Gastroesophageal sphincter (tissue), 3 donors: ENCODE measurements around the gene ONECUT1.

Experiments
- POLR2A ChIP-seq, 2 donors: fragments of 450-650 bp; IDR thresholded peaks; one replicate each; pipeline ENCODE4 v1.6.1; 2017; ENCODE audit warnings: antibody characterized with exemption in 2 of 2, mild to moderate bottlenecking in 2 of 2, moderate library complexity in 1 of 2
- TF ChIP-seq, protein P1 (sequence below), 4 experiments: fragments of 200-600 bp in 2 of 4; fragments of 450-650 bp in 2 of 4; sonication (generic) in 1 of 4; IDR thresholded peaks; one replicate each; pipeline ENCODE4 v1.5.1; 2017 to 2019; ENCODE audit warnings: antibody characterized with exemption in 4 of 4, mild to moderate bottlenecking in 2 of 4, moderate library complexity in 2 of 4

DNA sequence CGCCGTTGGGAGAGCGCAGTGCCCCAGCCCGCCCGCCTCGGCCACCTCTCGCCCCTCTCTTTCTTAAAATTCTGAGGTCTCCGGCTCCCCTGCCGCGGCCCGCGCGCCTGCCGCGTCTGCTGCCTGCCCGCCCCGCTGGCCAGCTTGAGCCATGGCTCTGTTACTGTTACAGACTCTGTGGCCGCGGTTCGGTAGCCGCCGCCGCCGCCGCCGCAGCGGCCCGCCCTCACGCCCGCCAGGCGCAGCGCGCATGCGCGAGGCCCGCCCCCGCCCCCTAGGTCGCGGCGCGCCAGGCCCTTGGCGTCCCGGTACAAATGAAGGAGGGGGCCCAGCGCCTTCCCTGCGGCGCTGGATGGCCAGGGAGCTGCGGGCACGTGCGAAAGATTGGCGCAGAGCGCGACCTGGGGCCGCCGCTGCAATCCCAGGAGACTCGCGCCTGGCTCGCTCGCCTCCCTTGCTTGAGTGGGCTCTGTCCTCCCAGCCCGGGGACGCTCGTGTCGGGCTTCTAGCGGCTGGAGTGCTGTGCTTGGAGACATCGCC, at the start of gene ONECUT1:
- TF ChIP-seq, protein P1, sequence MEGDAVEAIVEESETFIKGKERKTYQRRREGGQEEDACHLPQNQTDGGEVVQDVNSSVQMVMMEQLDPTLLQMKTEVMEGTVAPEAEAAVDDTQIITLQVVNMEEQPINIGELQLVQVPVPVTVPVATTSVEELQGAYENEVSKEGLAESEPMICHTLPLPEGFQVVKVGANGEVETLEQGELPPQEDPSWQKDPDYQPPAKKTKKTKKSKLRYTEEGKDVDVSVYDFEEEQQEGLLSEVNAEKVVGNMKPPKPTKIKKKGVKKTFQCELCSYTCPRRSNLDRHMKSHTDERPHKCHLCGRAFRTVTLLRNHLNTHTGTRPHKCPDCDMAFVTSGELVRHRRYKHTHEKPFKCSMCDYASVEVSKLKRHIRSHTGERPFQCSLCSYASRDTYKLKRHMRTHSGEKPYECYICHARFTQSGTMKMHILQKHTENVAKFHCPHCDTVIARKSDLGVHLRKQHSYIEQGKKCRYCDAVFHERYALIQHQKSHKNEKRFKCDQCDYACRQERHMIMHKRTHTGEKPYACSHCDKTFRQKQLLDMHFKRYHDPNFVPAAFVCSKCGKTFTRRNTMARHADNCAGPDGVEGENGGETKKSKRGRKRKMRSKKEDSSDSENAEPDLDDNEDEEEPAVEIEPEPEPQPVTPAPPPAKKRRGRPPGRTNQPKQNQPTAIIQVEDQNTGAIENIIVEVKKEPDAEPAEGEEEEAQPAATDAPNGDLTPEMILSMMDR (IDR thresholded peaks at IDR 0.05), result no peak
- no peak for TF ChIP-seq POLR2A (IDR thresholded peaks at IDR 0.05)
